ENCODE data around the gene MTO1.
"Not testable (repeated sequence)": the region's sequence is repeated elsewhere in the genome, so short reads cannot be mapped to it uniquely, and the experiment has no call there.

Gene MTO1

DNA sequence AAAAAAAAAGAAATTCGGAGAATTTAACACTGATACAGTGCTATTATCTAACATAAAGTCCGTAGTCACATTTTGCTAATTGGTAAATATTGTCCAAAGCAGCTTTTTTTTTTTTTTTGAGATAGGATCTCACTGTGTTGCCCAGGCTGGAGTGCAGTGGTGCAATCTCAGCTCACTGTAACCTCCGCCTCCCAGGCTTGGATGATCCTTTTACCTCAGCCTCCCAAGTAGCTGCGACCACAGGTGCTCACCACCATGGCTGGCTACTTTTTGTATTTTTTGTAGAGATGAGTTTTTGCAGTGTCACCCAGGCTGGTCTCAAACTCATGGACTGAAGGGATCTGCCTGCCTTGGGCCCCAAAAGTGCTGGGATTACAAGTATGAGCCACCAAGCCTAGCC lies 15.9 kb downstream of the MTO1 start:
- H3K36me3 Mint-ChIP-seq, result peaks cover 8% of the 10 kb centered on the region
- no peak overlapping the region for H3K27ac Mint-ChIP-seq
- no peaks in the 10 kb centered on the region for H3K9me3 Mint-ChIP-seq
- no peaks in the 10 kb centered on the region for H3K27me3 Mint-ChIP-seq
- peaks cover 2% of the 10 kb centered on the region for H3K4me1 Mint-ChIP-seq
- H3K4me3 Mint-ChIP-seq, result no peak overlapping the region

- H3K36me3 Mint-ChIP-seq, result peaks cover 8% of the 10 kb centered on the region
- no peak overlapping the region for H3K4me3 Mint-ChIP-seq
- H3K27me3 Mint-ChIP-seq, result no peaks in the 10 kb centered on the region
- no peaks in the 10 kb centered on the region for H3K4me1 Mint-ChIP-seq
- no peaks in the 10 kb centered on the region for H3K9me3 Mint-ChIP-seq
- no peak overlapping the region for H3K27ac Mint-ChIP-seq
These were observed 20.4 kb downstream of the MTO1 start for GRCh38 chr6:73481969-73482368.

GRCh38 chr6:73484438-73484837 lies 22.9 kb downstream of the MTO1 start:
- Mint-ChIP-seq H3K9me3 (no peaks in the 10 kb centered on the region), H3K36me3 (peaks cover 20% of the 10 kb centered on the region), H3K27ac (no peak overlapping the region), H3K4me3 (no peak overlapping the region), H3K4me1 (no peaks in the 10 kb centered on the region), H3K27me3 (no peaks in the 10 kb centered on the region)

GRCh38 chr6:73487473-73487872 lies 25.9 kb downstream of the MTO1 start:
- Mint-ChIP-seq H3K27ac (no peak overlapping the region), H3K27me3 (no peaks in the 10 kb centered on the region), H3K36me3 (peaks cover 23% of the 10 kb centered on the region), H3K4me1 (peaks cover 4% of the 10 kb centered on the region), H3K9me3 (no peaks in the 10 kb centered on the region), H3K4me3 (no peak overlapping the region)

DNA sequence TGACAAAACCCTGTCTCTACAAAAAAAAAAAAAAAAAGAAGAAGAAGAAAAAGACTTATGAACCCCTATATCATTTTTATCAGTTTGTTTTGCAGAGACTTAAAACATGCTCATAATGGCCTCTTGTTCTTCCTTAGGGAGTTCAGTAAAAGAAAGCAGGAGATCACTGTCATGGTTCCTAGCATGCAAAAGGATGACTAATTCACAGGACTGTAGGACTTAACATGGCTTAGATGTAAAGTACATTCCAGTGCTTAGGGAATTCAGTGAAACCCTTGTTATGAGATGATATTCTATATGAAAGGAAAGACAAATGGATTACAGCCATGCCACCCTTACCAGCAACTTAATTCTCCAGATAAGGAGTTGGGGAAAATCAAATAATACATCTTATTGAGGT lies 29.8 kb downstream of the MTO1 start:
- Mint-ChIP-seq H3K4me3 (no peak overlapping the region), H3K27me3 (no peaks in the 10 kb centered on the region), H3K4me1 (peaks cover 4% of the 10 kb centered on the region), H3K27ac (no peak overlapping the region), H3K9me3 (no peaks in the 10 kb centered on the region), H3K36me3 (peaks cover 22% of the 10 kb centered on the region)

DNA sequence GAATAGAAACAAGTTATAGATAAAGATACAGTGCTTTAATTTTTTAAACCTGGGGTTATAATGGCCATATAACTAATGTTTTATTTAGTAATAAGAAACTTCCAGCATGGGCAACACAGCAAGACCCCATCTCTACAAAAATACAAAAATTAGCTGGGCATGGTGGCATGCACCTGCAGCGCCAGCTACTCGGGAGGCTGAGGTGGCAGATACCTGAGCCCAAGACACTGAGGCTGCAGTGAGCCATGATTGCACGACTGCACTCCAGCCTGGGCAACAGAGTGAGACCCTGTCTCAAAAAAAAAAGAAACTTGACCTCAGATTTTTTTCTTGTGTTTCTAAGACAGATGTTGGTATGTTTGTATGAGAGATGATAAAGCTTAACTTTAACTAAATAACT lies 36.4 kb downstream of the MTO1 start:
- Mint-ChIP-seq H3K9me3 (no peaks in the 10 kb centered on the region), H3K4me3 (no peak overlapping the region), H3K27me3 (no peaks in the 10 kb centered on the region), H3K4me1 (no peaks in the 10 kb centered on the region), H3K27ac (no peak overlapping the region), H3K36me3 (peaks cover 6% of the 10 kb centered on the region)

GRCh38 chr6:73503027-73503772 lies 41.7 kb downstream of the MTO1 start:
- no peak overlapping the region for H3K4me3 Mint-ChIP-seq
- no peaks in the 10 kb centered on the region for H3K4me1 Mint-ChIP-seq
- H3K27me3 Mint-ChIP-seq, result no peaks in the 10 kb centered on the region
- H3K9me3 Mint-ChIP-seq, result no peaks in the 10 kb centered on the region
- peaks cover 6% of the 10 kb centered on the region for H3K36me3 Mint-ChIP-seq
- H3K27ac Mint-ChIP-seq, result no peak overlapping the region

- Mint-ChIP-seq H3K27ac (no peak overlapping the region), H3K4me3 (no peak overlapping the region)
These were observed 42.6 kb downstream of the MTO1 start for GRCh38 chr6:73504160-73504559.

GRCh38 chr6:73505142-73505541 lies 43.6 kb downstream of the MTO1 start:
- Mint-ChIP-seq H3K4me1 (no peaks in the 10 kb centered on the region), H3K27ac (no peak overlapping the region), H3K36me3 (peaks cover 6% of the 10 kb centered on the region), H3K4me3 (no peak overlapping the region), H3K27me3 (no peaks in the 10 kb centered on the region), H3K9me3 (no peaks in the 10 kb centered on the region)

More at GRCh38 chr6:73504160-73504559, 42.6 kb downstream of the MTO1 start:
- H3K9me3 Mint-ChIP-seq, result no peaks in the 10 kb centered on the region
- no peaks in the 10 kb centered on the region for H3K27me3 Mint-ChIP-seq
- peaks cover 6% of the 10 kb centered on the region for H3K36me3 Mint-ChIP-seq
- H3K4me1 Mint-ChIP-seq, result no peaks in the 10 kb centered on the region

GRCh38 chr6:73505705-73506104 lies 44.2 kb downstream of the MTO1 start:
- not testable (repeated sequence) for H3K9me3 Mint-ChIP-seq, H3K27me3 Mint-ChIP-seq, H3K36me3 Mint-ChIP-seq, H3K27ac Mint-ChIP-seq, H3K4me3 Mint-ChIP-seq, H3K4me1 Mint-ChIP-seq

GRCh38 chr6:73506246-73506645 lies 44.7 kb downstream of the MTO1 start:
- H3K36me3 Mint-ChIP-seq, result peaks cover 4% of the 10 kb centered on the region
- no peak overlapping the region for H3K27ac Mint-ChIP-seq
- H3K4me3 Mint-ChIP-seq, result no peak overlapping the region
- H3K9me3 Mint-ChIP-seq, result no peaks in the 10 kb centered on the region
- H3K27me3 Mint-ChIP-seq, result no peaks in the 10 kb centered on the region
- no peaks in the 10 kb centered on the region for H3K4me1 Mint-ChIP-seq

DNA sequence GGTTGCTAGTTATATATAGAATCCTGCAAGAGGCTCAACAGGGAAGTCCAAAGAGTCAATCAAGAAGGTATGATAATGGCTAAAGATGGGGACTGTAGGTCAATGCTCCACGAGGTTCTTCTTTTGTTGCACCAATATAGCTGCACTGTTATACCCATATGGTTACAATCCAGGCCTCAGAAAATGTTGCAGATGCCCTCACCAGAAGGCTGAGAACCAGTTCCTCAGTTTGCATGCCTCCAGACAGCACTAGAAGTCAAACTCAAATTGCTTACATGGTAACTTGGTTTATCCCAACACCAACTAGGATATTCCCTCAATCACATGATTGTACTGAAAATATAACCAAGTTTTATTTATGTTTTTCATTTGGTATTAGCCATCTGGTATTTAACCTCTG lies 47.2 kb downstream of the MTO1 start:
- Mint-ChIP-seq H3K27ac (no peak overlapping the region), H3K36me3 (no peaks in the 10 kb centered on the region), H3K4me3 (no peak overlapping the region), H3K9me3 (no peaks in the 10 kb centered on the region), H3K27me3 (no peaks in the 10 kb centered on the region), H3K4me1 (peaks cover 4% of the 10 kb centered on the region)

DNA sequence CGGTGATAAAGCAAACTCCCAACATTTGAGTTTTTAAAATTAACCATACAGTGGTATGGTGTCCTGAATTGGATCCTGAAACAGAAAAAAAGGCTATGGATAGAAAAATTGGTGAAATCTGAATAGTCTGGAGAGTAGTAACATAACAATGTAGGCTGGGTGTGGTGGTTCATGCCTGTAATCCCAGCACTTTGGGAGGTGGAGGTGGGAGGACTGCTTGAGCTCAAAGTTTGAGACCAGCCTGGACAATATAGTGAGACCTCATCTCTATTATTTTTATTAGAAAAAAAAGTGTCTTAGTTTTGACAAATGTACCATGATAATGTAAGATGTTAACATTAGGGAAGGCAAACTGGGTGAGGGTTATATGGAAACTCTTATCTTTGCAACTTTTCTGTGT lies 48.3 kb downstream of the MTO1 start:
- Mint-ChIP-seq H3K4me1 (peaks cover 6% of the 10 kb centered on the region), H3K36me3 (peaks cover under 1% of the 10 kb centered on the region), H3K9me3 (no peaks in the 10 kb centered on the region), H3K27ac (peak overlapping the region; percentile 2), H3K4me3 (no peak overlapping the region), H3K27me3 (no peaks in the 10 kb centered on the region)

- H3K4me3 Mint-ChIP-seq, result peak overlapping the region; percentile 15
- peaks cover 11% of the 10 kb centered on the region for H3K36me3 Mint-ChIP-seq
- H3K4me1 Mint-ChIP-seq, result peaks cover 14% of the 10 kb centered on the region
- peak overlapping the region; percentile 77 for H3K27ac Mint-ChIP-seq
- H3K9me3 Mint-ChIP-seq, result no peaks in the 10 kb centered on the region
- H3K27me3 Mint-ChIP-seq, result no peaks in the 10 kb centered on the region
These were observed 50.3 kb downstream of the MTO1 start for GRCh38 chr6:73511796-73512195.

DNA sequence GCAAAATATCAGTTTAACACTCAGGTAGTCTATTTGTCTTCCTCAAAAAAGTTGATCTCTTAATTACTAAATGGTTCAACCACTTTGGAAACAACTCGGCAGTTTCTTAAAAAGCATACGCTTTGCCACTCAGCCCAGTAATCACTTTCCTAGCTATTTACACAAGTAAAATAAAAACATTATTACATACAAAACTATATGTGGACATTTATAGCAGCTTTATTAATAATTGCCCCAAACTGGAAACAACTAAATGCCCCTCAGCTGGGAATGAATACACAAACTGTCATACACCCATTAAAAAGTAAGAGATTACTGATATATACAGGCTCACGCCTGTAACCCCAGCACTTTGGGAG lies 51.9 kb downstream of the MTO1 start:
- H3K36me3 Mint-ChIP-seq, result peaks cover 22% of the 10 kb centered on the region
- peaks cover 20% of the 10 kb centered on the region for H3K4me1 Mint-ChIP-seq
- H3K27ac Mint-ChIP-seq, result peak overlapping the region; percentile 85
- H3K27me3 Mint-ChIP-seq, result no peaks in the 10 kb centered on the region
- H3K9me3 Mint-ChIP-seq, result no peaks in the 10 kb centered on the region
- H3K4me3 Mint-ChIP-seq, result peak overlapping the region; percentile 6

- Mint-ChIP-seq H3K9me3 (no peaks in the 10 kb centered on the region), H3K36me3 (peaks cover 33% of the 10 kb centered on the region), H3K27ac (peak overlapping the region; percentile 96), H3K4me3 (peak overlapping the region; percentile 87), H3K27me3 (no peaks in the 10 kb centered on the region), H3K4me1 (peaks cover 24% of the 10 kb centered on the region)
These were observed 53.2 kb downstream of the MTO1 start for GRCh38 chr6:73514746-73515110.

DNA sequence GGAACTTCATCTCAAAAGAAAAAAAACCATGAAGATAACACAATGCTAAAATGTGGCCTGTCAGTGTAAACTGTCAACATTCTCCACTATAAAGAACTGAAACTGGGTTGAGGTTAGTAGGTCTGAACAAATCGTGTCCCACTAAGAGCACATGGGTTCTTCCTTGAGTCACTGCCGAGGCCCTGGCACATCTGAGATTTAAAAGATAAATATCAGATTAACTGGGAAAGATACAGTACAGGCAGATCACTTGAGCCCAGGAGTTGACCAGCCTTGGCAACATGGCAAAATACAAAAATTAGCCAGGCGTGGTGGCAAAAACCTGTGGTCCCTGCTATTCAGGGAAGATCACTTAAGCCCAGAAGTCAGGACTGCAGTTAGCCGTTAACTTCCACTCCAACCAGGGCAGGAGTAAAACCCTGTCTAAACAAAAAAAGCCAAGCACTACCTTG lies 53.7 kb downstream of the MTO1 start:
- Mint-ChIP-seq H3K9me3 (no peaks in the 10 kb centered on the region), H3K27ac (peak overlapping the region; percentile 96), H3K4me1 (peaks cover 26% of the 10 kb centered on the region), H3K36me3 (peaks cover 38% of the 10 kb centered on the region), H3K4me3 (peak overlapping the region; percentile 87), H3K27me3 (no peaks in the 10 kb centered on the region)

All from activated naive CD4-positive, alpha-beta T cell treated with anti-CD3 and anti-CD28 coated beads, Interleukin-2, amount 50 U/mL, for 24 hours (primary cell).